HG03175 (cell line): ENCODE results near the gene NUDT21.
"Not testable (repeated sequence)": the region's sequence is repeated elsewhere in the genome, so short reads cannot be mapped to it uniquely, and the experiment has no call there.

ENCODE experiments used
- ATAC-seq: cut with Tn5 transposase; IDR thresholded peaks from one replicate; pipeline ENCODE4 v1.9.1; 2021; ENCODE audit warnings: mild to moderate bottlenecking, moderate library complexity; ENCODE audit not compliant: unreplicated experiment

NUDT21 gene

DNA sequence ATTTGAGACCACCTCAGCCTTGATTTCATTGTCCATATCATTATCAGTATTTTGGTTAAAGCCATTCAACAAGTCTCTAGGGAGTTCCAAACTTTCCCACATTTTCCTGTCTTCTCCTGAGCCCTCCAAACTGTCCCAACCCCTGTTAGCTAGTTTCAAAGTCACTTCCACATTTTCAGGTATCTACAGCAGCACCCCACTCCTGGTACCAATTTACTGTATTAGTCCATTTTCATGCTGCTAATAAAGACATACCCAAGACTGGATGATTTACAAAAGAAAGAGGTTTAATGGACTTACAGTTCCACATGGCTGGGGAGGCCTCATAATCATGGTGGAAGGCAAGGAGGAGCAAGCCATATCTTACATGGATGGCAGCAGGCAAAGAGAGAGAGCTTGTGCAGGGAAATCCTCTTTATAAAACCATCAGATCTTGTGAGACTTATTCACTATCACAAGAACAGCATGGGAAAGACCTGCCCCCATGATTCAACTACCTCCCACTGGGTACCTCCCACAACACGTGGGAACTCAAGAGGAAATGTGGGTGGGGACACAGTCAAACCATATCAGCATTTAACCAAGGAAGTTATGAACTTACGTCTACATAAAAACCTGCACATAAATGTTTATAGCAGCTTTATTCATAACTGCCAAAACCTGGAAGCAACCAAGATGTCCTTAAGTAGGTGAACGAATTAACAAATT lies 70.2 kb downstream of the NUDT21 start:
- not testable (repeated sequence) for ATAC-seq
